SK-N-SH (cell line): ENCODE results near the gene MMAB. TPM values are rescaled to one million over a fixed set of nuclear protein-coding genes. Genes with fewer than 3 reads are reported as not detected.
"Not testable (repeated sequence)": the region's sequence is repeated elsewhere in the genome, so short reads cannot be mapped to it uniquely, and the experiment has no call there.

ENCODE experiments used
- CTCF ChIA-PET: fragments of 300-600, 350-600 bp; formaldehyde crosslinking; extraction: SDS; loops from one replicate; lab custom pipeline; 2021; lab: Yijun Ruan, JAX
- POLR2A ChIA-PET: fragments of 350-600 bp; sonication (Branson Sonifier 250); formaldehyde crosslinking; extraction: SDS; loops from one replicate; lab custom pipeline; 2020; ENCODE audit warnings: antibody characterized with exemption, inconsistent platforms; lab: Yijun Ruan, JAX
- DNase-seq: peaks from one replicate; pipeline ENCODE4 v3.0.0; 2012
- H2AFZ ChIP-seq: fragments of 200-600 bp; sonication (generic); 2 replicates; pipeline ENCODE4 v1.8.1; 2016; ENCODE audit warnings: antibody characterized with exemption, mild to moderate bottlenecking, low read depth
- H3F3A ChIP-seq: fragments of 200-600 bp; sonication (generic); replicated peaks from 2 replicates; pipeline ENCODE3; 2016; ENCODE audit warnings: antibody characterized with exemption, mild to moderate bottlenecking; ENCODE audit not compliant: insufficient read depth
- H3K27ac ChIP-seq, 2 experiments: fragments of 200-500 bp in 1 of 2; fragments of 200-600 bp in 1 of 2; sonication (Bioruptor generic) in 1 of 2; sonication (generic), shearing (Covaris generic) in 1 of 2; 2 replicates each; pipeline versions ENCODE4 v1.5.1 to v1.6.1; 2014 to 2016; ENCODE audit warnings: low read depth in 2 of 2, inconsistent platforms in 1 of 2, low read length in 1 of 2, mild to moderate bottlenecking in 1 of 2, mixed read lengths in 1 of 2
- H3K27me3 ChIP-seq: fragments of 200-600 bp; sonication (generic), shearing (Covaris generic); 2 replicates; pipeline ENCODE4 v1.6.1; 2016; ENCODE audit warnings: mixed run types; ENCODE audit not compliant: insufficient read depth
- H3K36me3 ChIP-seq, 2 experiments: fragments of 200-500 bp in 1 of 2; fragments of 200-600 bp in 1 of 2; sonication (Bioruptor generic) in 1 of 2; sonication (generic) in 1 of 2; replicated peaks in 1 of 2; 2 replicates each; pipeline versions ENCODE3 to v1.5.1; 2014 to 2016; ENCODE audit warnings: low read length in 1 of 2, mild to moderate bottlenecking in 1 of 2; ENCODE audit not compliant: insufficient read depth in 2 of 2, control insufficient read depth in 1 of 2
- H3K4me1 ChIP-seq, 2 experiments: fragments of 200-500 bp in 1 of 2; fragments of 200-600 bp in 1 of 2; sonication (Bioruptor generic) in 1 of 2; sonication (generic), shearing (Covaris generic) in 1 of 2; 2 replicates each; pipeline versions ENCODE4 v1.5.1 to v1.6.1; 2014 to 2016; ENCODE audit warnings: low read depth in 1 of 2, low read length in 1 of 2, mixed run types in 1 of 2; ENCODE audit not compliant: insufficient read depth in 2 of 2, control insufficient read depth in 1 of 2
- H3K4me2 ChIP-seq: fragments of 200-600 bp; sonication (generic), shearing (Covaris generic); 2 replicates; pipeline ENCODE4 v1.6.1; 2017; ENCODE audit warnings: mixed run types
- H3K4me3 ChIP-seq, 2 experiments: fragments of 200-500 bp in 1 of 2; fragments of 200-600 bp in 1 of 2; sonication (Bioruptor generic) in 1 of 2; sonication (generic), shearing (Covaris generic) in 1 of 2; 2 replicates each; pipeline versions ENCODE4 v1.5.1 to v1.8.1; 2014 to 2016; ENCODE audit warnings: low read depth in 2 of 2, inconsistent platforms in 1 of 2, low read length in 1 of 2, mild to moderate bottlenecking in 1 of 2, mixed read lengths in 1 of 2, moderate library complexity in 1 of 2
- H3K79me2 ChIP-seq: fragments of 200-600 bp; sonication (generic); 2 replicates; pipeline ENCODE4 v1.8.1; 2017; ENCODE audit warnings: mild to moderate bottlenecking; ENCODE audit not compliant: insufficient read depth
- H3K9ac ChIP-seq: fragments of 200-600 bp; sonication (generic); 2 replicates; pipeline ENCODE4 v1.6.1; 2017; ENCODE audit warnings: mixed run types
- H3K9me2 ChIP-seq: fragments of 200-600 bp; sonication (generic); 2 replicates; pipeline ENCODE4 v1.6.1; 2017; ENCODE audit warnings: mixed run types
- H3K9me3 ChIP-seq: fragments of 200-600 bp; sonication (generic); 2 replicates; pipeline ENCODE4 v1.6.1; 2017; ENCODE audit warnings: mixed run types, mild to moderate bottlenecking, moderate library complexity
- H4K20me1 ChIP-seq: fragments of 200-600 bp; sonication (generic); 2 replicates; pipeline ENCODE4 v1.6.1; 2017; ENCODE audit warnings: mild to moderate bottlenecking, mixed run types; ENCODE audit not compliant: insufficient read depth
- CHD2 ChIP-seq: fragments of 150-350 bp; IDR thresholded peaks from 2 replicates; pipeline ENCODE4 v1.6.1; 2018; ENCODE audit warnings: low read length; ENCODE audit not compliant: partially characterized antibody
- EZH2phosphoT487 ChIP-seq: fragments of 200-600 bp; sonication (generic); IDR thresholded peaks from 2 replicates; pipeline ENCODE4 v1.6.1; 2017; ENCODE audit warnings: low read depth, mixed run types, mild to moderate bottlenecking, antibody characterized with exemption, moderate library complexity, borderline replicate concordance
- FOXJ3 ChIP-seq: sonication (generic); formaldehyde crosslinking; IDR thresholded peaks from 2 replicates; pipeline ENCODE4 v1.5.1; 2020; ENCODE audit warnings: mild to moderate bottlenecking, missing genetic modification reagents
- FOXM1 ChIP-seq: IDR thresholded peaks from 2 replicates; pipeline ENCODE4 v1.4.0; 2012; ENCODE audit warnings: low read depth, mild to moderate bottlenecking
- JUND ChIP-seq: IDR thresholded peaks from 2 replicates; pipeline ENCODE4 v1.4.0; 2012
- MEF2A ChIP-seq: IDR thresholded peaks from 2 replicates; pipeline ENCODE4 v1.4.0; 2012; ENCODE audit warnings: low read depth, borderline replicate concordance
- NRF1 ChIP-seq: IDR thresholded peaks from 2 replicates; pipeline ENCODE4 v1.6.1; 2012; ENCODE audit warnings: low read depth, mild to moderate bottlenecking, low read length
- RCOR1 ChIP-seq: fragments of 150-350 bp; IDR thresholded peaks from 2 replicates; pipeline ENCODE4 v1.6.1; 2017; ENCODE audit warnings: antibody characterized with exemption, low read length
- RXRA ChIP-seq: IDR thresholded peaks from 2 replicates; pipeline ENCODE4 v1.4.0; 2012; ENCODE audit warnings: low read depth, mild to moderate bottlenecking, borderline replicate concordance
- SMC3 ChIP-seq: IDR thresholded peaks from 2 replicates; pipeline ENCODE4 v1.6.1; 2012; ENCODE audit warnings: low read depth, low read length, improper control_type of control experiment
- TAF1 ChIP-seq: IDR thresholded peaks from 2 replicates; pipeline ENCODE4 v1.6.1; 2012; ENCODE audit warnings: low read depth, mild to moderate bottlenecking, low read length, moderate library complexity, borderline replicate concordance
- TCF12 ChIP-seq: IDR thresholded peaks from 2 replicates; pipeline ENCODE4 v1.4.0; 2012
- TEAD4 ChIP-seq: IDR thresholded peaks from 2 replicates; pipeline ENCODE4 v1.4.0; 2012; ENCODE audit warnings: mild to moderate bottlenecking, borderline replicate concordance; ENCODE audit not compliant: insufficient read depth
- YY1 ChIP-seq: IDR thresholded peaks from 2 replicates; pipeline ENCODE4 v1.4.0; 2012; ENCODE audit warnings: low read depth, mild to moderate bottlenecking
- WGBS: methylation state at CpG from one replicate; pipeline ENCODE4 v1.1.6; 2017; ENCODE audit warnings: low lambda C conversion rate; 5-methylcytosine and 5-hydroxymethylcytosine counted together
- polyA plus RNA-seq, 3 experiments: library from polyadenylated mRNA; depleted of rRNA; stranded (reverse); fragments of >200 nt; gene quantifications; 2 replicates each; pipeline ENCODE4 v1.2.3, GENCODE V29; 2012
- TF ChIP-seq, protein P1 (sequence below): IDR thresholded peaks from 2 replicates; pipeline ENCODE4; 2012
- TF ChIP-seq, protein P2 (sequence below): IDR thresholded peaks from 2 replicates; pipeline ENCODE4 v1.4.0; 2012; ENCODE audit warnings: low read depth, borderline replicate concordance
- TF ChIP-seq, protein P3 (sequence below): IDR thresholded peaks from 2 replicates; pipeline ENCODE4 v1.6.1; 2012; ENCODE audit warnings: mild to moderate bottlenecking, low read depth, low read length, moderate library complexity

The MMAB gene
- polyA plus RNA-seq, 1 of the 3 experiments (the other 2 are of a cell fraction), result 15.9 TPM

DNA sequence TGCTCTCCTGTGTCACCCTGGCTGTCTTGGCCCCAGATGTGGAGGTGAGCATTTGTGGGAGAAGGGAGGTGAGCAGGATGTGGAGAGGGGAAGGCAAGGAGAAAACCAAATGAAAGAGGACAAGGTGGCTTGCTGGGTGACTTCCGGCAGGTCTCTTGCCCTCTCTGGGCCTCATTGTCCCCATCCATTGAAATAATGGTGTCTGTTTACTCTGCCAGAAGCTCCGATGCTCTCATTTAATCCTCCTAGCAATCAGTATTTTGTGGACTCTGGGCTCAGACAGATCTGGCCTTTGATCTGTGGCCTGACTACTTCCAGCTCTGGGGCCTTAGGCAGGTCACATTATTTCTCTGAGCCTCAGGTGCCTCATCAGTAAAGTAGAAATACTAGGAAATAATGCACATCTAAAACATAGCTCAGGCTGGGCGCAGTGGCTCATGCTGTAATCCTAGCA is 30.9 kb upstream of the MMAB start:
- POLR2A ChIA-PET, result interaction anchor here (1.0 kb wide), 1 partner anchor 140 kb away, joined by 3 read pairs; no protein-coding TSS in a partner anchor

DNA sequence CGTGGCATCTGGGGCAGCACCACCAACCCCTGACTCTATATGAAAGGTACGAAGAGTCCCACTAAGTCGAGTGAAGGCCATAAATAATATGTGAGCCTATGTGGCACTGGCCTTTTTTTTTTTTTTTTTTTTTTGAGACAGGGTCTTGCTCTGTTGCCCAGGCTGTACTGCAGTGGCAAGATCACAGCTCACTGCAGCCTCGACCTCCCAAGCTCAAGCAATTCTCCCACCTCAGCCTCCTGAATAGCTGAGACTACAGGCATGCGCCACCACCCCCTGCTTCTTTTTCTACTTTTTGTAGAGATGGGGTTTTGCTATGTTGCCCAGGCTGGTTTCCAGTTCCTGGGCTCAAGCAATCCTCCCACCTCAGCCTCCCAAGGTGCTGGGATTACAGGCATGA is 28.8 kb upstream of the MMAB start:
- not testable (repeated sequence) for H3K4me3 ChIP-seq, DNase-seq, H3K27me3 ChIP-seq, H3K36me3 ChIP-seq, H3K4me2 ChIP-seq, H3K79me2 ChIP-seq, H2AFZ ChIP-seq, H4K20me1 ChIP-seq, H3K27ac ChIP-seq, H3F3A ChIP-seq, H3K9me2 ChIP-seq, H3K9me3 ChIP-seq, H3K9ac ChIP-seq
- CTCF ChIA-PET, result interaction anchor here (0.6 to 14.2 kb wide), 3 partner anchors 8 to 243 kb away, joined by 3 to 173 read pairs (median 7); no protein-coding TSS in a partner anchor
- POLR2A ChIA-PET, result interaction anchor here (1.0 kb wide), 1 partner anchor 12 kb away, joined by 3 read pairs; no protein-coding TSS in a partner anchor
- H3K4me1 ChIP-seq, result peaks cover 0 to 48% of the 10 kb centered on the region in 2 experiments; a peak in 2 of 4 replicates
- WGBS, result 49% methylated on average over 5 of the region's 5 CpGs

More for the DNA sequence above, 30.9 kb upstream of the MMAB start:
- no peaks in the 10 kb centered on the region for H3K36me3 ChIP-seq
- H3K79me2 ChIP-seq, result no peaks in the 10 kb centered on the region
- no peaks in the 10 kb centered on the region for H3K9me2 ChIP-seq
- H3K4me3 ChIP-seq, result no peak overlapping the region
- H3K9ac ChIP-seq, result no peak overlapping the region
- no peak overlapping the region for H2AFZ ChIP-seq
- peak; percentile 10; the same call in 1 of the 2 replicates for TF ChIP-seq RCOR1
- TF ChIP-seq CHD2, result no peak
- H3K9me3 ChIP-seq, result no peaks in the 10 kb centered on the region
- 74% methylated on average over 3 of the region's 3 CpGs for WGBS
- H3K27me3 ChIP-seq, result no peaks in the 10 kb centered on the region
- no peak overlapping the region for H3K27ac ChIP-seq
- CTCF ChIA-PET, result interaction anchor here (0.7 to 1.9 kb wide), 9 partner anchors 10 to 167 kb away, joined by 3 to 7 read pairs (median 3); partner anchors contain the start of genes MMAB and MVK
- no peaks in the 10 kb centered on the region for H4K20me1 ChIP-seq
- DNase-seq, result no peak
- H3F3A ChIP-seq, result no peaks in the 10 kb centered on the region
- no peak overlapping the region for H3K4me2 ChIP-seq
- H3K4me1 ChIP-seq, result peaks cover 0 to 45% of the 10 kb centered on the region in 2 experiments; a peak in 1 of 4 replicates

DNA sequence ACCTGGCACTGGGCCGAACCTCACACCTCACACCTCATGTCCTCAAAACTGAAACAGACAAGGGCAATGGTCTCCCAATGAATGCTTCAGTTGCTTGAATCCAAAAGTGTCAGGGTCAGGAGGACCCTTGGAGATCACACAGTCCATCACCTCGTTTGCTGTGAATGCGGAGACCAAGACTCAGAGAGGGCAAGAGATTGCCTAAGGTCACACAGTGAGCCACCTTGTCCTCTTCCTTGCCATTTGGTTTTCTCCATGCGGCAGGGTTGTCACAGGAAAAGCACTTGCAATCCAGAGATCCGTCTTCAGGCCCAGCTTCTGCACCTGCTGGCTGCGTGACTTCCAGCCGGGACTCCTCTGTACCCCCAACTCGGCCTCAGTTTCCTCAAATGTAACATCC is 28.3 kb upstream of the MMAB start:
- peaks cover 0 to 44% of the 10 kb centered on the region in 2 experiments; a peak in 2 of 4 replicates for H3K4me1 ChIP-seq
- no peaks in the 10 kb centered on the region for H3K9me3 ChIP-seq
- TF ChIP-seq FOXJ3 (CRISPR knock-in tag), result no peak
- TF ChIP-seq NRF1, result no peak
- no peak for TF ChIP-seq RXRA
- no peak for TF ChIP-seq TEAD4
- no peak for TF ChIP-seq SMC3
- TF ChIP-seq TAF1, result no peak
- TF ChIP-seq TCF12, result no peak
- TF ChIP-seq FOXM1, result no peak
- TF ChIP-seq MEF2A, result no peak
- no peak for TF ChIP-seq JUND
- TF ChIP-seq EZH2phosphoT487, result no peak
- no peak for TF ChIP-seq YY1
- TF ChIP-seq, protein P1, sequence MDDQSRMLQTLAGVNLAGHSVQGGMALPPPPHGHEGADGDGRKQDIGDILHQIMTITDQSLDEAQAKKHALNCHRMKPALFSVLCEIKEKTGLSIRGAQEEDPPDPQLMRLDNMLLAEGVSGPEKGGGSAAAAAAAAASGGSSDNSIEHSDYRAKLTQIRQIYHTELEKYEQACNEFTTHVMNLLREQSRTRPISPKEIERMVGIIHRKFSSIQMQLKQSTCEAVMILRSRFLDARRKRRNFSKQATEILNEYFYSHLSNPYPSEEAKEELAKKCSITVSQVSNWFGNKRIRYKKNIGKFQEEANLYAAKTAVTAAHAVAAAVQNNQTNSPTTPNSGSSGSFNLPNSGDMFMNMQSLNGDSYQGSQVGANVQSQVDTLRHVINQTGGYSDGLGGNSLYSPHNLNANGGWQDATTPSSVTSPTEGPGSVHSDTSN, result no peak
- TF ChIP-seq, protein P2, sequence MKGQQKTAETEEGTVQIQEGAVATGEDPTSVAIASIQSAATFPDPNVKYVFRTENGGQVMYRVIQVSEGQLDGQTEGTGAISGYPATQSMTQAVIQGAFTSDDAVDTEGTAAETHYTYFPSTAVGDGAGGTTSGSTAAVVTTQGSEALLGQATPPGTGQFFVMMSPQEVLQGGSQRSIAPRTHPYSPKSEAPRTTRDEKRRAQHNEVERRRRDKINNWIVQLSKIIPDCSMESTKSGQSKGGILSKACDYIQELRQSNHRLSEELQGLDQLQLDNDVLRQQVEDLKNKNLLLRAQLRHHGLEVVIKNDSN, result no peak
- TF ChIP-seq, protein P3, sequence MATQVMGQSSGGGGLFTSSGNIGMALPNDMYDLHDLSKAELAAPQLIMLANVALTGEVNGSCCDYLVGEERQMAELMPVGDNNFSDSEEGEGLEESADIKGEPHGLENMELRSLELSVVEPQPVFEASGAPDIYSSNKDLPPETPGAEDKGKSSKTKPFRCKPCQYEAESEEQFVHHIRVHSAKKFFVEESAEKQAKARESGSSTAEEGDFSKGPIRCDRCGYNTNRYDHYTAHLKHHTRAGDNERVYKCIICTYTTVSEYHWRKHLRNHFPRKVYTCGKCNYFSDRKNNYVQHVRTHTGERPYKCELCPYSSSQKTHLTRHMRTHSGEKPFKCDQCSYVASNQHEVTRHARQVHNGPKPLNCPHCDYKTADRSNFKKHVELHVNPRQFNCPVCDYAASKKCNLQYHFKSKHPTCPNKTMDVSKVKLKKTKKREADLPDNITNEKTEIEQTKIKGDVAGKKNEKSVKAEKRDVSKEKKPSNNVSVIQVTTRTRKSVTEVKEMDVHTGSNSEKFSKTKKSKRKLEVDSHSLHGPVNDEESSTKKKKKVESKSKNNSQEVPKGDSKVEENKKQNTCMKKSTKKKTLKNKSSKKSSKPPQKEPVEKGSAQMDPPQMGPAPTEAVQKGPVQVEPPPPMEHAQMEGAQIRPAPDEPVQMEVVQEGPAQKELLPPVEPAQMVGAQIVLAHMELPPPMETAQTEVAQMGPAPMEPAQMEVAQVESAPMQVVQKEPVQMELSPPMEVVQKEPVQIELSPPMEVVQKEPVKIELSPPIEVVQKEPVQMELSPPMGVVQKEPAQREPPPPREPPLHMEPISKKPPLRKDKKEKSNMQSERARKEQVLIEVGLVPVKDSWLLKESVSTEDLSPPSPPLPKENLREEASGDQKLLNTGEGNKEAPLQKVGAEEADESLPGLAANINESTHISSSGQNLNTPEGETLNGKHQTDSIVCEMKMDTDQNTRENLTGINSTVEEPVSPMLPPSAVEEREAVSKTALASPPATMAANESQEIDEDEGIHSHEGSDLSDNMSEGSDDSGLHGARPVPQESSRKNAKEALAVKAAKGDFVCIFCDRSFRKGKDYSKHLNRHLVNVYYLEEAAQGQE, result no peak
- no peaks in the 10 kb centered on the region for H4K20me1 ChIP-seq
- H3K9ac ChIP-seq, result no peak overlapping the region
- H3F3A ChIP-seq, result no peaks in the 10 kb centered on the region
- POLR2A ChIA-PET, result no interaction called here
- no peaks in the 10 kb centered on the region for H3K9me2 ChIP-seq
- 85% methylated on average over 7 of the region's 8 CpGs for WGBS
- no peaks in the 10 kb centered on the region for H3K36me3 ChIP-seq
- no peaks in the 10 kb centered on the region for H3K79me2 ChIP-seq
- CTCF ChIA-PET, result interaction anchor here (12.3 to 14.2 kb wide), 2 partner anchors 81 to 116 kb away, joined by 173 to 175 read pairs; partner anchors contain the start of gene FAM222A
- H3K27ac ChIP-seq, result no peak overlapping the region
- no peak overlapping the region for H3K4me2 ChIP-seq
- H3K27me3 ChIP-seq, result no peaks in the 10 kb centered on the region
- H2AFZ ChIP-seq, result no peak overlapping the region
- no peak overlapping the region for H3K4me3 ChIP-seq
- DNase-seq, result no peak
